ENCODE data around the gene CEP128.

DNA sequence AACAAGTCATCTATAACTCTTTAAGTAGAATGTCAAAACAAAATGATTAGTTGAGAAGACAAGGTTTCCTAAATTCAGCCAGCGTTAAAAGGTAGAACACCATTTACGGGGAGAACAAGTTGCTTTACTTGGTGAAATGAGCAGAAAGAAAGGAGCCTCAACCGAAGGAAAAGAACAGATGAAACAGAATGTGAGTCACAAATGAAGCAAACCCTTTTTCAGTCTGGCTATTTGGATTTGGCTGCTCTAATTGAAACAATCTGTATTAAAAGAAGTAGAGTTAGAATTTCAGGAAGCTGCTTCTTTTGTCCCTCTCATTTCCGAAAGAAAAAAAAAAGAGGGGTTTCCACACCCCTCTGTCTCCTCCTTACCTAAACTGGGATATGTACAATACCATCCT, 34.6 kb downstream of the CEP128 start:
- TF ChIP-seq, protein P1, sequence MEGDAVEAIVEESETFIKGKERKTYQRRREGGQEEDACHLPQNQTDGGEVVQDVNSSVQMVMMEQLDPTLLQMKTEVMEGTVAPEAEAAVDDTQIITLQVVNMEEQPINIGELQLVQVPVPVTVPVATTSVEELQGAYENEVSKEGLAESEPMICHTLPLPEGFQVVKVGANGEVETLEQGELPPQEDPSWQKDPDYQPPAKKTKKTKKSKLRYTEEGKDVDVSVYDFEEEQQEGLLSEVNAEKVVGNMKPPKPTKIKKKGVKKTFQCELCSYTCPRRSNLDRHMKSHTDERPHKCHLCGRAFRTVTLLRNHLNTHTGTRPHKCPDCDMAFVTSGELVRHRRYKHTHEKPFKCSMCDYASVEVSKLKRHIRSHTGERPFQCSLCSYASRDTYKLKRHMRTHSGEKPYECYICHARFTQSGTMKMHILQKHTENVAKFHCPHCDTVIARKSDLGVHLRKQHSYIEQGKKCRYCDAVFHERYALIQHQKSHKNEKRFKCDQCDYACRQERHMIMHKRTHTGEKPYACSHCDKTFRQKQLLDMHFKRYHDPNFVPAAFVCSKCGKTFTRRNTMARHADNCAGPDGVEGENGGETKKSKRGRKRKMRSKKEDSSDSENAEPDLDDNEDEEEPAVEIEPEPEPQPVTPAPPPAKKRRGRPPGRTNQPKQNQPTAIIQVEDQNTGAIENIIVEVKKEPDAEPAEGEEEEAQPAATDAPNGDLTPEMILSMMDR (conservative IDR thresholded peaks at IDR 0.05): no peak
- no peak for TF ChIP-seq EZH2 (IDR thresholded peaks at IDR 0.05; ENCODE audit: low read depth)

Measured in PC-9 (cell line).